HCT116 (cell line): ENCODE data around the gene ASB7. TPM values are rescaled to one million over a fixed set of nuclear protein-coding genes. Genes with fewer than 3 reads are reported as not detected.

Experiments
- ATAC-seq: fragments of 200-7000 bp; cut with Tn5 transposase; 2 replicates; pipeline ENCODE4 v1.9.1; 2020; ENCODE audit warnings: mild to moderate bottlenecking, moderate library complexity
- BruUV-seq: library from RNA; stranded (reverse); fragments of 400-500 nt; replicated peaks from 2 replicates; lab custom pipeline; 2021; lab: Mats Ljungman, UMichigan
- CTCF ChIA-PET: fragments of 300-600 bp; sonication (Branson Sonifier 250); formaldehyde crosslinking; loops from one replicate; lab custom pipeline; 2021; ENCODE audit warnings: antibody characterized with exemption; lab: Charles Lee
- POLR2A ChIA-PET: fragments of 300-600, 350-600 bp; sonication (Branson Sonifier 250); formaldehyde crosslinking; loops from one replicate; lab custom pipeline; 2021; ENCODE audit warnings: antibody characterized with exemption; lab: Charles Lee
- RAD21 ChIA-PET, 2 experiments: fragments of 300-600 bp; sonication (Branson Sonifier 250); formaldehyde crosslinking; loops; one replicate each; lab custom pipeline; 2023; ENCODE audit warnings: low total read pairs in 2 of 2; ENCODE audit not compliant: uncharacterized antibody in 2 of 2, unreplicated experiment in 2 of 2, low non-redundant PET in 1 of 2; lab: Charles Lee
- DNase-seq: peaks from one replicate; pipeline ENCODE4 v3.0.0-alpha.2; 2010; ENCODE audit warnings: low read depth, low spot score
- H2AFZ ChIP-seq: fragments of 200-600 bp; shearing (Covaris generic), sonication (generic); 2 replicates; pipeline ENCODE4 v1.6.1; 2017; ENCODE audit warnings: low read depth, mixed run types, mixed read lengths, antibody characterized with exemption, low read length; ENCODE audit not compliant: poor library complexity, severe bottlenecking
- H3K27ac ChIP-seq: 2 replicates; pipeline ENCODE4 v1.5.1; 2012; ENCODE audit warnings: low read depth, low read length
- H3K27me3 ChIP-seq: fragments of 200-600 bp; sonication (generic); 2 replicates; pipeline ENCODE4 v1.6.1; 2016; ENCODE audit warnings: mixed run types, low read length, mixed read lengths; ENCODE audit not compliant: insufficient read depth
- H3K36me3 ChIP-seq, 2 experiments: fragments of 200-500 bp in 1 of 2; fragments of 200-600 bp in 1 of 2; sonication (Bioruptor generic) in 1 of 2; sonication (generic) in 1 of 2; 2 replicates each; pipeline versions ENCODE4 v1.5.1 to v1.6.1; 2014 to 2016; ENCODE audit warnings: low read length in 2 of 2, inconsistent platforms in 1 of 2, mixed read lengths in 1 of 2, mixed run types in 1 of 2; ENCODE audit not compliant: insufficient read depth in 2 of 2, control insufficient read depth in 1 of 2
- H3K4me1 ChIP-seq, 2 experiments: fragments of 200-600 bp in 1 of 2; sonication (generic) in 1 of 2; 2 replicates each; pipeline versions ENCODE4 v1.5.1 to v1.6.1; 2012 to 2017; ENCODE audit warnings: low read length in 2 of 2, inconsistent platforms in 1 of 2, mild to moderate bottlenecking in 1 of 2, mixed read lengths in 1 of 2, mixed run types in 1 of 2, moderate library complexity in 1 of 2; ENCODE audit not compliant: insufficient read depth in 2 of 2, control insufficient read depth in 1 of 2
- H3K4me2 ChIP-seq: fragments of 200-600 bp; sonication (generic); 2 replicates; pipeline ENCODE4 v1.6.1; 2017; ENCODE audit warnings: mixed run types, low read length, mixed read lengths
- H3K4me3 ChIP-seq, 2 experiments: fragments of 200-600 bp in 1 of 2; sonication (generic) in 1 of 2; replicated peaks in 1 of 2; 2 replicates each; pipeline ENCODE4 v1.5.1; 2011 to 2016; ENCODE audit warnings: low read length in 2 of 2, control low read depth in 1 of 2, low read depth in 1 of 2, mild to moderate bottlenecking in 1 of 2, mixed read lengths in 1 of 2, mixed run types in 1 of 2
- H3K79me2 ChIP-seq: fragments of 200-600 bp; sonication (generic); 2 replicates; pipeline ENCODE4 v1.6.1; 2017; ENCODE audit warnings: mild to moderate bottlenecking, mixed run types, low read length, moderate library complexity, mixed read lengths; ENCODE audit not compliant: insufficient read depth
- H3K9ac ChIP-seq: fragments of 200-600 bp; sonication (generic); 2 replicates; pipeline ENCODE4 v1.6.1; 2016; ENCODE audit warnings: low read length, mixed read lengths
- H3K9me2 ChIP-seq: fragments of 200-600 bp; sonication (generic), shearing (Covaris generic); 2 replicates; pipeline ENCODE4 v1.6.1; 2017; ENCODE audit warnings: mixed run types, mild to moderate bottlenecking, moderate library complexity; ENCODE audit not compliant: insufficient read depth
- H3K9me3 ChIP-seq, 2 experiments: fragments of 200-500 bp in 1 of 2; fragments of 200-600 bp in 1 of 2; sonication (Bioruptor generic) in 1 of 2; sonication (generic) in 1 of 2; 2 replicates each; pipeline ENCODE4 v1.6.1; 2014 to 2017; ENCODE audit warnings: low read length in 2 of 2, mixed read lengths in 2 of 2, inconsistent platforms in 1 of 2, low read depth in 1 of 2, mild to moderate bottlenecking in 1 of 2, mixed run types in 1 of 2, moderate library complexity in 1 of 2; ENCODE audit not compliant: control insufficient read depth in 1 of 2, insufficient read depth in 1 of 2
- H4K20me1 ChIP-seq: fragments of 200-600 bp; sonication (generic), shearing (Covaris generic); 2 replicates; pipeline ENCODE4 v1.6.1; 2017; ENCODE audit warnings: mixed run types, mild to moderate bottlenecking, moderate library complexity; ENCODE audit not compliant: insufficient read depth
- CEBPB ChIP-seq: IDR thresholded peaks from 2 replicates; pipeline ENCODE4 v1.6.1; 2012; ENCODE audit warnings: low read depth
- EZH2phosphoT487 ChIP-seq: fragments of 200-600 bp; IDR thresholded peaks from 2 replicates; pipeline ENCODE4 v1.6.1; 2018; ENCODE audit warnings: antibody characterized with exemption, borderline replicate concordance
- RAD21 ChIP-seq: IDR thresholded peaks from 2 replicates; pipeline ENCODE4 v1.6.1; 2012; ENCODE audit warnings: low read depth, mild to moderate bottlenecking
- intact Hi-C: fragments of 100-400 bp; cut with micrococcal nuclease; formaldehyde crosslinking; loops from 2 replicates; pipeline ENCODE4 v1.10.0; 2022
- total RNA-seq: library from RNA; stranded (reverse); gene quantifications from one replicate; pipeline ENCODE4 v1.2.1, GENCODE V29; 2021; ENCODE audit not compliant: unreplicated experiment
- TF ChIP-seq, protein P1 (sequence below), 3 experiments: fragments of 200-600 bp in 1 of 3; sonication (generic) in 1 of 3; IDR thresholded peaks in 2 of 3; conservative IDR thresholded peaks in 1 of 3; 2 replicates each; pipeline ENCODE4 v1.5.1; 2012 to 2017; ENCODE audit warnings: low read depth in 2 of 3, low read length in 2 of 3, antibody characterized with exemption in 1 of 3, borderline replicate concordance in 1 of 3, control low read depth in 1 of 3, mild to moderate bottlenecking in 1 of 3, mixed read lengths in 1 of 3, mixed run types in 1 of 3, moderate library complexity in 1 of 3; ENCODE audit not compliant: insufficient read depth in 1 of 3

Gene ASB7
- total RNA-seq, 1 experiment from 2014 or later = 16.6 TPM

DNA sequence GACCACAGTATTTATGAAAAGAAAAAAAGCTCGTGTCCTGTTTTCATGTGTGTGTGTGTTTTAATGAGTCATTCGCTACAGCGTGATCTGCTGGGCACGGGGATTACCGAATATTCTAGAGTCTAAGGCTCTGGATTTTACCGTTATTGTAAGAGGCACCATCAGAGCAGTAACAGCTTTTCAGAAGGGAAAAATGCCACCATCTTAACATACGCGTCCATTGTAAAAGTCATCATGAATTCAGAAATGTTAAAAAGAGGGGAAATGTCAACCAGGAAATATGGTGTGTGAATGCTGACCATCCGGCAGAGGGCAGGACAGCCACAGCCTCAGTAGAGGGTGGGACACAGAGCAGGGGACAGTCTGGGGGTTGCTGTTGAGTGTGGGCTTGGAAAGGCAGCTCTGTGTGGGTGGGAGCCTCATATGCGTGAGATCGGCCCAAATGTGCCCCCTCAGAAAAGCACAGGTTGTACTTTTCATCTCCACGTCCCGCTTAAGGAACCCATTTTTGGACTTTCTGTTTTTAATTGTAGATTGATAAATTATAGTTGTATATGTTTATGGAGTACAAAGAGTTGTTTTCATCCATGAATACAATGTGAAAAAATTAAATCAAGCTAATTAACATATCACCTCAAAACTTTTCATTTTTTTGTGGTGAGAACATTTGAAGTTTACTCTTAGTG, 69.6 kb downstream of the ASB7 start:
- BruUV-seq = no TSS peak
- no peaks in the 10 kb centered on the region for H3K27me3 ChIP-seq
- H3K9ac ChIP-seq = peak overlapping the region; percentile 47
- no peaks in the 10 kb centered on the region for H3K79me2 ChIP-seq
- ChIA-PET CTCF (interaction anchor here (0.6 to 3.0 kb wide), 9 partner anchors 8 to 1536 kb away, joined by 3 to 38 read pairs (median 4); no protein-coding TSS in a partner anchor), POLR2A (interaction anchor here (0.8 to 1.4 kb wide), 2 partner anchors 50 to 207 kb away, joined by 3 to 4 read pairs; partner anchors contain the start of gene ALDH1A3), RAD21 (interaction anchor here (0.7 to 2.1 kb wide), 4 partner anchors 56 to 201 kb away, joined by 3 to 8 read pairs (median 5); no protein-coding TSS in a partner anchor)
- H2AFZ ChIP-seq = peak overlapping the region; percentile 96
- peak overlapping the region; percentile 60 for H3K4me2 ChIP-seq
- no peaks in the 10 kb centered on the region for H4K20me1 ChIP-seq
- H3K9me2 ChIP-seq = no peaks in the 10 kb centered on the region
- H3K36me3 ChIP-seq = no peaks in the 10 kb centered on the region
- TF ChIP-seq RAD21 (peak; percentile 96), CEBPB (no peak), EZH2phosphoT487 (no peak)
- TF ChIP-seq, protein P1, sequence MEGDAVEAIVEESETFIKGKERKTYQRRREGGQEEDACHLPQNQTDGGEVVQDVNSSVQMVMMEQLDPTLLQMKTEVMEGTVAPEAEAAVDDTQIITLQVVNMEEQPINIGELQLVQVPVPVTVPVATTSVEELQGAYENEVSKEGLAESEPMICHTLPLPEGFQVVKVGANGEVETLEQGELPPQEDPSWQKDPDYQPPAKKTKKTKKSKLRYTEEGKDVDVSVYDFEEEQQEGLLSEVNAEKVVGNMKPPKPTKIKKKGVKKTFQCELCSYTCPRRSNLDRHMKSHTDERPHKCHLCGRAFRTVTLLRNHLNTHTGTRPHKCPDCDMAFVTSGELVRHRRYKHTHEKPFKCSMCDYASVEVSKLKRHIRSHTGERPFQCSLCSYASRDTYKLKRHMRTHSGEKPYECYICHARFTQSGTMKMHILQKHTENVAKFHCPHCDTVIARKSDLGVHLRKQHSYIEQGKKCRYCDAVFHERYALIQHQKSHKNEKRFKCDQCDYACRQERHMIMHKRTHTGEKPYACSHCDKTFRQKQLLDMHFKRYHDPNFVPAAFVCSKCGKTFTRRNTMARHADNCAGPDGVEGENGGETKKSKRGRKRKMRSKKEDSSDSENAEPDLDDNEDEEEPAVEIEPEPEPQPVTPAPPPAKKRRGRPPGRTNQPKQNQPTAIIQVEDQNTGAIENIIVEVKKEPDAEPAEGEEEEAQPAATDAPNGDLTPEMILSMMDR (IDR thresholded peaks at IDR 0.05 in 2 of 3, conservative IDR thresholded peaks at IDR 0.05 in 1 of 3; ENCODE audit: borderline replicate concordance in 1 of 3, insufficient read depth in 1 of 3, low read depth in 2 of 3, low read length in 2 of 3) = peak; percentile 77 to 88 (median 87)
- DNase-seq (peak; percentile 37), ATAC-seq (peak; percentile 98)
- peaks cover 0 to 29% of the 10 kb centered on the region in 2 experiments; a peak in 2 of 4 replicates for H3K4me1 ChIP-seq
- H3K4me3 ChIP-seq = no peak overlapping the region
- H3K9me3 ChIP-seq = no peaks in the 10 kb centered on the region
- intact Hi-C loops = loop anchor here (1.0 to 2.0 kb wide), 2 partner anchors 201 to 337 kb away; no protein-coding TSS in a partner anchor
- peak overlapping the region; percentile 6; the same call in 1 of the 2 replicates for H3K27ac ChIP-seq
